GM19351 (cell line): ENCODE measurements around the gene CAPN14.
A peak's percentile ranks its signal among the peaks of the same experiment; 100 is the strongest.

ENCODE experiments used
- ATAC-seq: cut with Tn5 transposase; IDR thresholded peaks from one replicate; pipeline ENCODE4 v1.9.1; 2021; ENCODE audit warnings: mild to moderate bottlenecking, moderate library complexity; ENCODE audit not compliant: unreplicated experiment

Gene CAPN14

GRCh38 chr2:31244101-31244500, 26.8 kb upstream of the CAPN14 start:
- ATAC-seq = no peak

- ATAC-seq = no peak
These were observed 25.7 kb upstream of the CAPN14 start for GRCh38 chr2:31243053-31243452.

GRCh38 chr2:31241625-31242270, 24.4 kb upstream of the CAPN14 start:
- no peak for ATAC-seq

- no peak for ATAC-seq
These were observed 23.4 kb upstream of the CAPN14 start for GRCh38 chr2:31240381-31241365.

GRCh38 chr2:31239593-31240177, 22.4 kb upstream of the CAPN14 start:
- ATAC-seq = no peak

- no peak for ATAC-seq
These were observed 21.7 kb upstream of the CAPN14 start for GRCh38 chr2:31238906-31239592.

- ATAC-seq = no peak
These were observed 21.0 kb upstream of the CAPN14 start for GRCh38 chr2:31238126-31238905.

- no peak for ATAC-seq
These were observed 20.2 kb upstream of the CAPN14 start for GRCh38 chr2:31237348-31238017.

GRCh38 chr2:31236433-31237205, 19.3 kb upstream of the CAPN14 start:
- no peak for ATAC-seq

GRCh38 chr2:31235504-31235902, 18.2 kb upstream of the CAPN14 start:
- no peak for ATAC-seq

- no peak for ATAC-seq
These were observed 17.6 kb upstream of the CAPN14 start for GRCh38 chr2:31234683-31235503.

- peak; percentile 98 for ATAC-seq
These were observed 16.7 kb upstream of the CAPN14 start, which contains the start of gene EHD3 for GRCh38 chr2:31233741-31234682. Gene EHD3 (plus strand): TSS chr2:31234152. CDS start chr2:31234622, 470 bp downstream.

- ATAC-seq = no peak
These were observed 15.9 kb upstream of the CAPN14 start for GRCh38 chr2:31233231-31233630.

- no peak for ATAC-seq
These were observed 15.3 kb upstream of the CAPN14 start for GRCh38 chr2:31232586-31232985.

- ATAC-seq = no peak
These were observed 14.4 kb upstream of the CAPN14 start for GRCh38 chr2:31231571-31232302.

- no peak for ATAC-seq
These were observed 13.4 kb upstream of the CAPN14 start for GRCh38 chr2:31230751-31231150.
